Measurements from ENCODE around the gene ABHD17A.
"Not testable (repeated sequence)": the region's sequence is repeated elsewhere in the genome, so short reads cannot be mapped to it uniquely, and the experiment has no call there.

GRCh38 chr19:1878583-1878982 is 6.7 kb downstream of the ABHD17A start:
- TF ChIP-seq, protein P1, sequence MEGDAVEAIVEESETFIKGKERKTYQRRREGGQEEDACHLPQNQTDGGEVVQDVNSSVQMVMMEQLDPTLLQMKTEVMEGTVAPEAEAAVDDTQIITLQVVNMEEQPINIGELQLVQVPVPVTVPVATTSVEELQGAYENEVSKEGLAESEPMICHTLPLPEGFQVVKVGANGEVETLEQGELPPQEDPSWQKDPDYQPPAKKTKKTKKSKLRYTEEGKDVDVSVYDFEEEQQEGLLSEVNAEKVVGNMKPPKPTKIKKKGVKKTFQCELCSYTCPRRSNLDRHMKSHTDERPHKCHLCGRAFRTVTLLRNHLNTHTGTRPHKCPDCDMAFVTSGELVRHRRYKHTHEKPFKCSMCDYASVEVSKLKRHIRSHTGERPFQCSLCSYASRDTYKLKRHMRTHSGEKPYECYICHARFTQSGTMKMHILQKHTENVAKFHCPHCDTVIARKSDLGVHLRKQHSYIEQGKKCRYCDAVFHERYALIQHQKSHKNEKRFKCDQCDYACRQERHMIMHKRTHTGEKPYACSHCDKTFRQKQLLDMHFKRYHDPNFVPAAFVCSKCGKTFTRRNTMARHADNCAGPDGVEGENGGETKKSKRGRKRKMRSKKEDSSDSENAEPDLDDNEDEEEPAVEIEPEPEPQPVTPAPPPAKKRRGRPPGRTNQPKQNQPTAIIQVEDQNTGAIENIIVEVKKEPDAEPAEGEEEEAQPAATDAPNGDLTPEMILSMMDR (IDR thresholded peaks at IDR 0.05), result not testable (repeated sequence)
- not testable (repeated sequence) for TF ChIP-seq EZH2phosphoT487 (IDR thresholded peaks at IDR 0.05)

Measured in neural progenitor cell (in vitro differentiated cells).